Testis (tissue), 3 donors: ENCODE measurements around the gene EEF1A2. TPM values are rescaled to one million over a fixed set of nuclear protein-coding genes. Genes with fewer than 3 reads are reported as not detected.

Experiments
- DNase-seq: peaks from one replicate; pipeline ENCODE4 v3.0.0-alpha.2; 2019
- H3K27ac ChIP-seq, 2 donors: fragments of 200-600 bp; sonication (generic); one replicate each; pipeline ENCODE4 v1.5.1; 2019
- H3K27me3 ChIP-seq: fragments of 200-600 bp; sonication (generic); one replicate; pipeline ENCODE4 v1.5.1; 2019
- H3K36me3 ChIP-seq: fragments of 200-600 bp; sonication (generic); one replicate; pipeline ENCODE4 v1.5.1; 2017; ENCODE audit warnings: low read depth; ENCODE audit errors: missing control alignments
- H3K4me1 ChIP-seq: fragments of 200-600 bp; sonication (generic); one replicate; pipeline ENCODE4 v1.5.1; 2019
- H3K4me3 ChIP-seq, 2 donors: fragments of 200-600 bp; sonication (generic); one replicate each; pipeline ENCODE4 v1.5.1; 2017 to 2019
- H3K9me3 ChIP-seq: fragments of 200-600 bp; sonication (generic); one replicate; pipeline ENCODE4 v1.5.1; 2017
- CTCF ChIP-seq, 3 experiments: fragments of 450-650 bp in 2 of 3; fragments of 200-600 bp in 1 of 3; sonication (generic) in 1 of 3; IDR thresholded peaks; one replicate each; pipeline ENCODE4 v1.5.1; 2016 to 2019; ENCODE audit warnings: antibody characterized with exemption in 3 of 3, mild to moderate bottlenecking in 2 of 3, moderate library complexity in 1 of 3
- POLR2A ChIP-seq: fragments of 450-650 bp; IDR thresholded peaks from one replicate; pipeline ENCODE4 v1.6.1; 2017; ENCODE audit warnings: antibody characterized with exemption, mild to moderate bottlenecking, moderate library complexity
- WGBS, 2 donors: methylation state at CpG; one replicate each; pipeline ENCODE4 v1.1.5; 2018; 5-methylcytosine and 5-hydroxymethylcytosine counted together
- intact Hi-C: fragments of 100-400 bp; cut with DNase I; formaldehyde crosslinking; loops from one replicate; pipeline ENCODE4 v1.15.1; 2023; ENCODE audit warnings: low total_unique reads
- polyA plus RNA-seq: library from polyadenylated mRNA; stranded (reverse); fragments of 350-450 nt; fragmentation: Illumina TruSeq; extraction: RNeasy Lipid Tissue Mini Kit (QIAGEN cat#74804); gene quantifications from one replicate; pipeline ENCODE4 v1.2.3, GENCODE V29; 2014; ENCODE audit warnings: low read depth, low replicate concordance; ENCODE audit not compliant: insufficient read depth
- total RNA-seq, 2 donors: library from RNA; depleted of rRNA; stranded (reverse); fragments of >200 nt; gene quantifications; one replicate each; pipeline ENCODE4 v1.2.3, GENCODE V29; 2016

The EEF1A2 gene
- total and polyA plus RNA-seq, 3 donors from 2014 or later = 9.8 to 19.1 (median 15.9) TPM

DNA sequence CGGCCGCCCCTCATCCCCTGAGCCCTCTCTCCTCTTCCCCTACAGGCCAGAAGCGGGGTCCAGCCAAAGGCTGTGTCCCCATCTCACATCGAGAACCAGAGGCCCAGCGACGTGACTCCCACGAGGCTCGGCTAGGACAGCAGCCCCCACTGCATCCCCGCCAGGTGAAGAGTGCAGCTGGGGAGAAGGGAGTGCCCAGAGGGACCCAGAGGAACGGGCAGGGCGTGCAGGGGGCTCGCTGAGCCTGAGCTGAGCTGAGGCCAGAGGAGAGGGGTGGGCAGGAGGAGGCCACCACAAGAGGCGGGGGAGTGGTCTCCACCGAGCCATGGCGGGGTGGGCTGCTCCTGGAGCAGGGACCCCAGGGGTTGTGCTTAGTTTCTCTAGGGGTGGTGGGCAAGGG, 59.0 kb downstream of the EEF1A2 start:
- Histone ChIP-seq H3K36me3 (no peaks in the 10 kb centered on the region), H3K27ac (no peak overlapping the region), H3K4me1 (no peaks in the 10 kb centered on the region), H3K4me3 (no peak overlapping the region), H3K9me3 (no peaks in the 10 kb centered on the region), H3K27me3 (no peaks in the 10 kb centered on the region)
- TF ChIP-seq CTCF (IDR thresholded peaks at IDR 0.05) (no peak), POLR2A (no peak)
- no peak for DNase-seq
- intact Hi-C loops = no loop called here
- WGBS, 2 donors = 83 to 90% methylated on average over 8 to 15 of the region's 15 CpGs

DNA sequence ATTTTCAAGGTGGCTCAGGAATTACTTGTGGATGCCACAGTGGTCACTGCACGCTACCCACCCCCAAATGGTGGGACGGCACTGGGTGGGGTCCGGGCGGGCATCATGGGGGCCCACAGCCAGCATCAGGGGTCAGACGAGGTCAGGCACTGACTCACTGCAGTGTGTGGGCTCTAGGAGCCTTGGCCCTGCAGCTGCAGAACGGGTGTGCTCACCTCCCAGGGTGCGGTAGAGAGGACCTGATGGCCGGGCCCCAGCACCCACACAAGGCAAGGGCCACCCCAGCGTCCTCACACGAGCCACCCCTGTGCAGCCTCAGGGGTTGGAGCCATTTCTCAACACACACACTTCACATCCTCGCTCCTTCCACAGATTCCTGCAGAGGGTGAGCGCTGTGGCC, 60.8 kb downstream of the EEF1A2 start:
- TF ChIP-seq POLR2A (no peak), CTCF (IDR thresholded peaks at IDR 0.05) (no peak)
- no peaks in the 10 kb centered on the region for H3K4me1 ChIP-seq
- H3K27me3 ChIP-seq = no peaks in the 10 kb centered on the region
- intact Hi-C loops = no loop called here
- H3K4me3 ChIP-seq = no peak overlapping the region
- H3K27ac ChIP-seq = no peak overlapping the region
- WGBS, 2 donors = 89 to 93% methylated on average over 7 to 12 of the region's 12 CpGs
- DNase-seq = no peak
- H3K9me3 ChIP-seq = no peaks in the 10 kb centered on the region
- no peaks in the 10 kb centered on the region for H3K36me3 ChIP-seq

Other genes with a start within 250 kb of the EEF1A2 start
- 1 to 10 TPM; 4.7 to 6.0 TPM for gene NKAIN4, start 244.6 kb downstream of the EEF1A2 start, total RNA-seq
- 3.9 TPM for gene NKAIN4, start 244.6 kb downstream of the EEF1A2 start, polyA plus RNA-seq
- gene ARFGAP1, start 226.3 kb downstream of the EEF1A2 start, total RNA-seq = 100 to 1,000 TPM; 110 to 126 TPM
- gene ARFGAP1, start 226.3 kb downstream of the EEF1A2 start, polyA plus RNA-seq = 97.0 TPM
- gene COL20A1, start 205.9 kb downstream of the EEF1A2 start, total RNA-seq = 10 to 100 TPM; 14.4 to 17.1 TPM
- 17.2 TPM for gene COL20A1, start 205.9 kb downstream of the EEF1A2 start, polyA plus RNA-seq
- 1 to 10 TPM; 7.4 to 8.3 TPM for gene CHRNA4, start 137.7 kb downstream of the EEF1A2 start, total RNA-seq
- 3.3 TPM for gene CHRNA4, start 137.7 kb downstream of the EEF1A2 start, polyA plus RNA-seq
- gene KCNQ2, start 26.4 kb downstream of the EEF1A2 start, total RNA-seq = 10 to 100 TPM; 49.2 to 60.9 TPM
- 36.2 TPM for gene KCNQ2, start 26.4 kb downstream of the EEF1A2 start, polyA plus RNA-seq
- 100 to 1,000 TPM; 431 to 529 TPM for gene PPDPF, start 21.7 kb upstream of the EEF1A2 start, total RNA-seq
- 207 TPM for gene PPDPF, start 21.7 kb upstream of the EEF1A2 start, polyA plus RNA-seq
- under 1 TPM in 1 of 2 donors, not detected in 1; 0.37 TPM for gene PTK6, start 38.3 kb upstream of the EEF1A2 start, total RNA-seq
- 0.26 TPM for gene PTK6, start 38.3 kb upstream of the EEF1A2 start, polyA plus RNA-seq
- gene SRMS, start 48.7 kb upstream of the EEF1A2 start, total RNA-seq = under 1 TPM; 0.19 to 0.24 TPM
- 0.42 TPM for gene SRMS, start 48.7 kb upstream of the EEF1A2 start, polyA plus RNA-seq
- gene FNDC11, start 55.1 kb upstream of the EEF1A2 start, total RNA-seq = 100 to 1,000 TPM in 1 of 2 donors, 10 to 100 TPM in 1; 85.4 to 121 TPM
- 147 TPM for gene FNDC11, start 55.1 kb upstream of the EEF1A2 start, polyA plus RNA-seq
- 10 to 100 TPM; 13.5 to 22.9 TPM for gene HELZ2, start 75.2 kb upstream of the EEF1A2 start, total RNA-seq
- gene HELZ2, start 75.2 kb upstream of the EEF1A2 start, polyA plus RNA-seq = 7.1 TPM
- gene GMEB2, start 128.0 kb upstream of the EEF1A2 start, total RNA-seq = 10 to 100 TPM; 31.0 to 33.1 TPM
- gene GMEB2, start 128.0 kb upstream of the EEF1A2 start, polyA plus RNA-seq = 20.3 TPM
- 10 to 100 TPM in 1 of 2 donors, 1 to 10 TPM in 1; 8.4 to 16.5 TPM for gene STMN3, start 154.3 kb upstream of the EEF1A2 start, total RNA-seq
- 15.1 TPM for gene STMN3, start 154.3 kb upstream of the EEF1A2 start, polyA plus RNA-seq
- gene RTEL1, start 159.2 kb upstream of the EEF1A2 start, total RNA-seq = 10 to 100 TPM; 56.8 to 84.6 TPM
- gene RTEL1, start 159.2 kb upstream of the EEF1A2 start, polyA plus RNA-seq = 34.2 TPM
- 10 to 100 TPM; 26.2 to 30.5 TPM for gene TNFRSF6B, start 197.6 kb upstream of the EEF1A2 start, total RNA-seq
- gene TNFRSF6B, start 197.6 kb upstream of the EEF1A2 start, polyA plus RNA-seq = 3.0 TPM
- gene ARFRP1, start 208.9 kb upstream of the EEF1A2 start, total RNA-seq = 10 to 100 TPM; 55.4 to 55.6 TPM
- 37.8 TPM for gene ARFRP1, start 208.9 kb upstream of the EEF1A2 start, polyA plus RNA-seq
- 10 to 100 TPM; 53.1 to 57.3 TPM for gene ZGPAT, start 209.0 kb upstream of the EEF1A2 start, total RNA-seq
- gene ZGPAT, start 209.0 kb upstream of the EEF1A2 start, polyA plus RNA-seq = 43.1 TPM
- gene LIME1, start 237.6 kb upstream of the EEF1A2 start, total RNA-seq = 10 to 100 TPM; 41.4 to 47.4 TPM
- gene LIME1, start 237.6 kb upstream of the EEF1A2 start, polyA plus RNA-seq = 5.6 TPM
- gene SLC2A4RG, start 240.7 kb upstream of the EEF1A2 start, total RNA-seq = 100 to 1,000 TPM; 123 to 141 TPM
- gene SLC2A4RG, start 240.7 kb upstream of the EEF1A2 start, polyA plus RNA-seq = 64.4 TPM